Stomach smooth muscle (tissue), 2 donors: ENCODE results near the gene RASSF4.
"Not testable (repeated sequence)": the region's sequence is repeated elsewhere in the genome, so short reads cannot be mapped to it uniquely, and the experiment has no call there.

Experiments used
- H3K27ac ChIP-seq: one replicate; pipeline ENCODE4 v1.7.0; 2013; ENCODE audit warnings: mild to moderate bottlenecking, low read length, inconsistent platforms
- H3K27me3 ChIP-seq, 2 donors: one replicate each; pipeline ENCODE4 v1.7.0; 2013; ENCODE audit warnings: low read length in 2 of 2; ENCODE audit not compliant: insufficient read depth in 2 of 2, control insufficient read depth in 1 of 2
- H3K36me3 ChIP-seq, 2 donors: one replicate each; pipeline ENCODE4 v1.7.0; 2013; ENCODE audit warnings: low read length in 2 of 2; ENCODE audit not compliant: control insufficient read depth in 2 of 2, insufficient read depth in 2 of 2
- H3K4me1 ChIP-seq: one replicate; pipeline ENCODE4 v1.7.0; 2013; ENCODE audit warnings: low read length; ENCODE audit not compliant: control insufficient read depth, insufficient read depth
- H3K4me3 ChIP-seq, 2 donors: one replicate each; pipeline ENCODE4 v1.7.0; 2013; ENCODE audit warnings: low read length in 2 of 2
- H3K9ac ChIP-seq, 2 donors: one replicate each; pipeline ENCODE4 v1.7.0; 2013; ENCODE audit warnings: low read length in 2 of 2, mild to moderate bottlenecking in 1 of 2
- H3K9me3 ChIP-seq, 2 donors: one replicate each; pipeline ENCODE4 v1.7.0; 2013; ENCODE audit warnings: low read length in 2 of 2; ENCODE audit not compliant: control insufficient read depth in 2 of 2
- donor health status: healthy.
- donor health status: Pancreatic carcinoma.

RASSF4 gene

GRCh38 chr10:45001381-45002148 lies 42.0 kb downstream of the RASSF4 start:
- Histone ChIP-seq H3K4me1 (peaks cover 28% of the 10 kb centered on the region), H3K9ac (peak overlapping the region; percentile 83 to 84), H3K27me3 (no peaks in the 10 kb centered on the region), H3K27ac (peak overlapping the region; percentile 86), H3K4me3 (peak overlapping the region; percentile 86 to 91), H3K36me3 (peaks cover 10 to 15% of the 10 kb centered on the region in 2 donors), H3K9me3 (no peaks in the 10 kb centered on the region)

DNA sequence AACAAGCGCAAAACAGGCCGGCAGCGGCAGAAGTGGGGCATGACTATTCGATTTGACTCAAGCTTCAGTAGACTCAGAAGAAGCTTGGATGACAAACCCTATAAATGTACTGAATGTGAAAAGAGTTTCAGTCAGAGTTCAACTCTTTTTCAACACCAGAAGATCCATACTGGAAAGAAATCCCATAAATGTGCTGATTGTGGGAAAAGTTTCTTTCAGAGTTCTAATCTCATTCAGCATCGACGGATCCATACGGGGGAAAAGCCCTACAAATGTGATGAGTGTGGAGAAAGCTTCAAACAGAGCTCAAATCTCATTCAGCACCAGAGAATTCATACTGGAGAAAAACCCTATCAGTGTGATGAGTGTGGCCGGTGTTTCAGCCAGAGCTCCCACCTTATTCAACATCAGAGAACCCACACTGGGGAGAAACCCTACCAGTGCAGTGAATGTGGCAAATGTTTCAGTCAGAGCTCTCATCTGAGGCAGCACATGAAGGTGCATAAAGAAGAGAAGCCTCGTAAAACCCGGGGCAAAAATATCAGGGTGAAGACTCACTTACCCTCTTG lies 43.9 kb downstream of the RASSF4 start:
- H3K4me1 ChIP-seq: peaks cover 15% of the 10 kb centered on the region
- H3K27ac ChIP-seq: no peak overlapping the region
- H3K9me3 ChIP-seq: no peaks in the 10 kb centered on the region
- no peak overlapping the region for H3K4me3 ChIP-seq
- H3K27me3 ChIP-seq: no peaks in the 10 kb centered on the region
- peaks cover 10 to 15% of the 10 kb centered on the region in 2 donors for H3K36me3 ChIP-seq
- H3K9ac ChIP-seq: no peak overlapping the region

DNA sequence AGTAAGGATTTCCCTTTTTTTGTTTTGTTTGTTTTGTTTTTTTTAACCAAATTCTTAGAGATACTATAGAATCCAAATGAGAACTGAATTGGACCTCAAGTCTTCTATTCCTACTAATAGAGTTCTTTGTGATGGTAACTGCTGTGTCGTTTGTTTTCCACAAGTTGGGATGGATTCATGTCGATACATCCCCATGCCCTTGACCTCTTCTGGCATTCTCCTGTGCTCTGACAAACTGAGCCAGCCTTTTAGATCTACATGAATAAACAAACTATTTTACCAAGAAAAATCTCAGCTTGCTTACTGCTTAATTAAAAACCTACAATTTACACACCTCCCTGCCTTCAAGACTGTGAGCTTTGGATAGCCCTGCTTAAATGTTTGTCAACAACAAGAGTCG lies 45.1 kb downstream of the RASSF4 start:
- Histone ChIP-seq H3K27ac (no peak overlapping the region), H3K4me3 (no peak overlapping the region), H3K27me3 (no peaks in the 10 kb centered on the region), H3K9me3 (no peaks in the 10 kb centered on the region), H3K36me3 (peaks cover 10 to 15% of the 10 kb centered on the region in 2 donors), H3K9ac (no peak overlapping the region), H3K4me1 (peaks cover 17% of the 10 kb centered on the region)

DNA sequence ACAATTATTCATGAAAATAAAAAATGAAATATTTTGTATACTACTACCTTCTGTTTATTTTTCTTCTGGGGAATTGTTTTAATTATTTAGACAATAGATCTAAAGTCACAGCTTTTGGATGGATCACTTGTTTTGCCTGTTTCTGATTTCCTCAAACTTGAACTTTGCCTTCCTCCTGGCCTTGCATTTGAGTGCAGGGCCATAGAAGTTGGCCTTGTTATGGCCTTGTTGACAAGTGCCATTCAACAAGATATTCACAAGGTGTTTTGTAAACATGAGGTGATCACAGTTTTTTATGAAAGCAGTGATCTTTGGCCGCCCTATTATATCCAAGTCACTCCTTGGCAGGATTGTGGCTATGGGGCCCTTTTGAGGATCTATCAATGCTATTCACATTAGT lies 45.7 kb downstream of the RASSF4 start:
- H3K27ac ChIP-seq: no peak overlapping the region

GRCh38 chr10:45006276-45007030 lies 46.9 kb downstream of the RASSF4 start:
- H3K4me3 ChIP-seq: no peak overlapping the region
- peaks cover 3% of the 10 kb centered on the region for H3K4me1 ChIP-seq
- H3K27ac ChIP-seq: no peak overlapping the region
- no peaks in the 10 kb centered on the region for H3K9me3 ChIP-seq
- H3K27me3 ChIP-seq: no peaks in the 10 kb centered on the region
- H3K9ac ChIP-seq: no peak overlapping the region
- peaks cover 10 to 15% of the 10 kb centered on the region in 2 donors for H3K36me3 ChIP-seq

More for the DNA sequence above, 45.7 kb downstream of the RASSF4 start:
- H3K9ac ChIP-seq: no peak overlapping the region
- peaks cover 10 to 15% of the 10 kb centered on the region in 2 donors for H3K36me3 ChIP-seq
- H3K4me1 ChIP-seq: peaks cover 11% of the 10 kb centered on the region
- H3K9me3 ChIP-seq: no peaks in the 10 kb centered on the region
- no peaks in the 10 kb centered on the region for H3K27me3 ChIP-seq
- no peak overlapping the region for H3K4me3 ChIP-seq

GRCh38 chr10:45008524-45009161 lies 49.0 kb downstream of the RASSF4 start:
- no peak overlapping the region for H3K9ac ChIP-seq
- no peaks in the 10 kb centered on the region for H3K27me3 ChIP-seq
- peaks cover 2% of the 10 kb centered on the region for H3K4me1 ChIP-seq
- peak overlapping the region in 1 of 2 donors; percentile 57 for H3K4me3 ChIP-seq
- no peaks in the 10 kb centered on the region for H3K9me3 ChIP-seq
- H3K36me3 ChIP-seq: peaks cover 10% of the 10 kb centered on the region in 2 donors
- H3K27ac ChIP-seq: no peak overlapping the region

DNA sequence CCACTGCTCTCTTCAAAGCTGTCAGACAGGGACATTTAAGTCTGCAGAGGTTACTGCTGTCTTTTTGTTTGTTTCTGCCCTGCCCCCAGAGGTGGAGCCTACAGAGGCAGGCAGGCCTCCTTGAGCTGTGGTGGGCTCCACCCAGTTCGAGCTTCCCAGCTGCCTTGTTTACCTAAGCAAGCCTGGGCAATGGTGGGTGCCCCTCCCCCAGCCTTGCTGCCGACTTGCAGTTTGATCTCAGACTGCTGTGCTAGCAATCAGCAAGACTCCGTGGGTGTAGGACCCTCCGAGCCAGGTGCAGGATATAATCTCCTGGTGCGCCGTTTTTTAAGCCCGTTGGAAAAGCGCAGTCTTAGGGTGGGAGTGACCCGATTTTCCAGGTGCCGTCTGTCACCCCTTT lies 55.0 kb downstream of the RASSF4 start:
- H3K4me3 ChIP-seq, H3K4me1 ChIP-seq, H3K9me3 ChIP-seq, H3K9ac ChIP-seq, H3K27ac ChIP-seq, H3K36me3 ChIP-seq, H3K27me3 ChIP-seq: not testable (repeated sequence)

GRCh38 chr10:45015590-45015989 lies 56.0 kb downstream of the RASSF4 start:
- Histone ChIP-seq H3K4me3 (no peak overlapping the region), H3K9me3 (no peaks in the 10 kb centered on the region), H3K4me1 (no peaks in the 10 kb centered on the region), H3K27me3 (no peaks in the 10 kb centered on the region), H3K36me3 (no peaks in the 10 kb centered on the region), H3K9ac (no peak overlapping the region), H3K27ac (no peak overlapping the region)

DNA sequence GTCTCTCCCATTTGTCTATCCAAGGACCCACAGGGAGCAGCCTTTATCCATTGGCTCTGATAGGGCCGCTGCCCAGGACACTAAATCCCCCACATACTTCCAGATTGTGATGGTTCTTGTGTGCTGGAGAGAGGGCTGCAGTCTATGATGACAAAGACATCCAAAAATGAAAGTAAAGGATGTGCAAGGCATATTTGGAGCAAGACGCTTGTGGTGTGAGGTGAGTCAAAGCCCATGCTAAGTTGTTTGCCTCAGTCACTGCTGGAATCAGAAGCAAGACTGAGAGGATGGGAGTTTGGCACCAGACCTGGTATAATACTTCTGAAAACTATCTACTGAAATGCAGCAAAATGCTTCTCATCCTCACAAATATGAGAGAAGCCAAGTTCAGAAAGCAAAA lies 63.8 kb downstream of the RASSF4 start:
- no peaks in the 10 kb centered on the region for H3K9me3 ChIP-seq
- no peak overlapping the region for H3K9ac ChIP-seq
- H3K27ac ChIP-seq: no peak overlapping the region
- no peaks in the 10 kb centered on the region for H3K36me3 ChIP-seq
- H3K4me1 ChIP-seq: no peaks in the 10 kb centered on the region
- H3K27me3 ChIP-seq: no peaks in the 10 kb centered on the region
- H3K4me3 ChIP-seq: no peak overlapping the region

- Histone ChIP-seq H3K27me3 (no peaks in the 10 kb centered on the region), H3K4me1 (no peaks in the 10 kb centered on the region), H3K36me3 (no peaks in the 10 kb centered on the region), H3K9me3 (peaks cover 0 to 6% of the 10 kb centered on the region in 2 donors), H3K4me3 (no peak overlapping the region), H3K9ac (no peak overlapping the region), H3K27ac (no peak overlapping the region)
Measured at GRCh38 chr10:45034301-45034700, 74.7 kb downstream of the RASSF4 start.
